ENCODE measurements around the gene ERC2. TPM values are rescaled to one million over a fixed set of nuclear protein-coding genes. Genes with fewer than 3 reads are reported as not detected.

Gene ERC2
- total and polyA plus RNA-seq, 2 of the 8 experiments (the other 6 are each of a cell fraction or from before 2014, with no cell fraction given) = 16.4 to 22.8 TPM

DNA sequence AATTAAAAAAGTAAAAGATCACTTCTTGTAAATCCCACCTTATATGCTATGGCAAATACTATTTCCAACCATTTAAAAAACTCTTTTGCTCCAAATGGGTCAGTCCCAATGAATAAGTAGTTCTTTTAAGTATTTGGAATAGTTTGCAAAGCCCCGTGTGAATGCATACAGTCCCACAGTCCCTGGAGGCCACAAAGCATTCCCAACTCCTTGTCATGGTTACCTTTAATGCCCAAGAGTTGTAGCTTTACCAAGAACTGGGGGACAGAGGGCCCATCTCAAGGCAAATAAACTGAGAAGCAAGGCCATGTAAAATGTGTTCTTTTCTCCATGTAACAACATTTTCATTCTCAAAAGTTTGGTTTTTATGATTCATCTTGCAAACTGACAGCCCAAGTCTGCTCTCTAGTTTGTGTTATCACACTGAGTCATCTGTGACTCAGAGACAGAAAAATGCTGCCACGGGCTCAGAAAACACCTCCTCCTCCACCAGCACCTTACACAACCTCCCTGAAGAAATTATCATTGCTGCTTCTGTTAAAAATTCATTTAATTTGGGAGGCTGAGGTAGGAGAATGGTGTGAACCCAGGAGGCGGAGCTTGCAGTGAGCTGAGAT is 336.2 kb downstream of the ERC2 start (continued):
- TF ChIP-seq, protein P1, sequence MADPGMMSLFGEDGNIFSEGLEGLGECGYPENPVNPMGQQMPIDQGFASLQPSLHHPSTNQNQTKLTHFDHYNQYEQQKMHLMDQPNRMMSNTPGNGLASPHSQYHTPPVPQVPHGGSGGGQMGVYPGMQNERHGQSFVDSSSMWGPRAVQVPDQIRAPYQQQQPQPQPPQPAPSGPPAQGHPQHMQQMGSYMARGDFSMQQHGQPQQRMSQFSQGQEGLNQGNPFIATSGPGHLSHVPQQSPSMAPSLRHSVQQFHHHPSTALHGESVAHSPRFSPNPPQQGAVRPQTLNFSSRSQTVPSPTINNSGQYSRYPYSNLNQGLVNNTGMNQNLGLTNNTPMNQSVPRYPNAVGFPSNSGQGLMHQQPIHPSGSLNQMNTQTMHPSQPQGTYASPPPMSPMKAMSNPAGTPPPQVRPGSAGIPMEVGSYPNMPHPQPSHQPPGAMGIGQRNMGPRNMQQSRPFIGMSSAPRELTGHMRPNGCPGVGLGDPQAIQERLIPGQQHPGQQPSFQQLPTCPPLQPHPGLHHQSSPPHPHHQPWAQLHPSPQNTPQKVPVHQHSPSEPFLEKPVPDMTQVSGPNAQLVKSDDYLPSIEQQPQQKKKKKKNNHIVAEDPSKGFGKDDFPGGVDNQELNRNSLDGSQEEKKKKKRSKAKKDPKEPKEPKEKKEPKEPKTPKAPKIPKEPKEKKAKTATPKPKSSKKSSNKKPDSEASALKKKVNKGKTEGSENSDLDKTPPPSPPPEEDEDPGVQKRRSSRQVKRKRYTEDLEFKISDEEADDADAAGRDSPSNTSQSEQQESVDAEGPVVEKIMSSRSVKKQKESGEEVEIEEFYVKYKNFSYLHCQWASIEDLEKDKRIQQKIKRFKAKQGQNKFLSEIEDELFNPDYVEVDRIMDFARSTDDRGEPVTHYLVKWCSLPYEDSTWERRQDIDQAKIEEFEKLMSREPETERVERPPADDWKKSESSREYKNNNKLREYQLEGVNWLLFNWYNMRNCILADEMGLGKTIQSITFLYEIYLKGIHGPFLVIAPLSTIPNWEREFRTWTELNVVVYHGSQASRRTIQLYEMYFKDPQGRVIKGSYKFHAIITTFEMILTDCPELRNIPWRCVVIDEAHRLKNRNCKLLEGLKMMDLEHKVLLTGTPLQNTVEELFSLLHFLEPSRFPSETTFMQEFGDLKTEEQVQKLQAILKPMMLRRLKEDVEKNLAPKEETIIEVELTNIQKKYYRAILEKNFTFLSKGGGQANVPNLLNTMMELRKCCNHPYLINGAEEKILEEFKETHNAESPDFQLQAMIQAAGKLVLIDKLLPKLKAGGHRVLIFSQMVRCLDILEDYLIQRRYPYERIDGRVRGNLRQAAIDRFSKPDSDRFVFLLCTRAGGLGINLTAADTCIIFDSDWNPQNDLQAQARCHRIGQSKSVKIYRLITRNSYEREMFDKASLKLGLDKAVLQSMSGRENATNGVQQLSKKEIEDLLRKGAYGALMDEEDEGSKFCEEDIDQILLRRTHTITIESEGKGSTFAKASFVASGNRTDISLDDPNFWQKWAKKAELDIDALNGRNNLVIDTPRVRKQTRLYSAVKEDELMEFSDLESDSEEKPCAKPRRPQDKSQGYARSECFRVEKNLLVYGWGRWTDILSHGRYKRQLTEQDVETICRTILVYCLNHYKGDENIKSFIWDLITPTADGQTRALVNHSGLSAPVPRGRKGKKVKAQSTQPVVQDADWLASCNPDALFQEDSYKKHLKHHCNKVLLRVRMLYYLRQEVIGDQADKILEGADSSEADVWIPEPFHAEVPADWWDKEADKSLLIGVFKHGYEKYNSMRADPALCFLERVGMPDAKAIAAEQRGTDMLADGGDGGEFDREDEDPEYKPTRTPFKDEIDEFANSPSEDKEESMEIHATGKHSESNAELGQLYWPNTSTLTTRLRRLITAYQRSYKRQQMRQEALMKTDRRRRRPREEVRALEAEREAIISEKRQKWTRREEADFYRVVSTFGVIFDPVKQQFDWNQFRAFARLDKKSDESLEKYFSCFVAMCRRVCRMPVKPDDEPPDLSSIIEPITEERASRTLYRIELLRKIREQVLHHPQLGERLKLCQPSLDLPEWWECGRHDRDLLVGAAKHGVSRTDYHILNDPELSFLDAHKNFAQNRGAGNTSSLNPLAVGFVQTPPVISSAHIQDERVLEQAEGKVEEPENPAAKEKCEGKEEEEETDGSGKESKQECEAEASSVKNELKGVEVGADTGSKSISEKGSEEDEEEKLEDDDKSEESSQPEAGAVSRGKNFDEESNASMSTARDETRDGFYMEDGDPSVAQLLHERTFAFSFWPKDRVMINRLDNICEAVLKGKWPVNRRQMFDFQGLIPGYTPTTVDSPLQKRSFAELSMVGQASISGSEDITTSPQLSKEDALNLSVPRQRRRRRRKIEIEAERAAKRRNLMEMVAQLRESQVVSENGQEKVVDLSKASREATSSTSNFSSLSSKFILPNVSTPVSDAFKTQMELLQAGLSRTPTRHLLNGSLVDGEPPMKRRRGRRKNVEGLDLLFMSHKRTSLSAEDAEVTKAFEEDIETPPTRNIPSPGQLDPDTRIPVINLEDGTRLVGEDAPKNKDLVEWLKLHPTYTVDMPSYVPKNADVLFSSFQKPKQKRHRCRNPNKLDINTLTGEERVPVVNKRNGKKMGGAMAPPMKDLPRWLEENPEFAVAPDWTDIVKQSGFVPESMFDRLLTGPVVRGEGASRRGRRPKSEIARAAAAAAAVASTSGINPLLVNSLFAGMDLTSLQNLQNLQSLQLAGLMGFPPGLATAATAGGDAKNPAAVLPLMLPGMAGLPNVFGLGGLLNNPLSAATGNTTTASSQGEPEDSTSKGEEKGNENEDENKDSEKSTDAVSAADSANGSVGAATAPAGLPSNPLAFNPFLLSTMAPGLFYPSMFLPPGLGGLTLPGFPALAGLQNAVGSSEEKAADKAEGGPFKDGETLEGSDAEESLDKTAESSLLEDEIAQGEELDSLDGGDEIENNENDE (IDR thresholded peaks at IDR 0.05; ENCODE audit: insufficient replicate concordance, low read length) = no peak
- TF ChIP-seq CHD2 (IDR thresholded peaks at IDR 0.05; ENCODE audit: low read length) (no peak), POLR2A (IDR thresholded peaks at IDR 0.05; ENCODE audit: control extremely low read depth in 1 of 2, low read depth in 2 of 2, low read length in 2 of 2) (no peak), JUN (IDR thresholded peaks at IDR 0.05; ENCODE audit: low read depth, low read length) (no peak), SUZ12 (IDR thresholded peaks at IDR 0.05; ENCODE audit: low read length) (no peak)
- TF ChIP-seq, protein P2, sequence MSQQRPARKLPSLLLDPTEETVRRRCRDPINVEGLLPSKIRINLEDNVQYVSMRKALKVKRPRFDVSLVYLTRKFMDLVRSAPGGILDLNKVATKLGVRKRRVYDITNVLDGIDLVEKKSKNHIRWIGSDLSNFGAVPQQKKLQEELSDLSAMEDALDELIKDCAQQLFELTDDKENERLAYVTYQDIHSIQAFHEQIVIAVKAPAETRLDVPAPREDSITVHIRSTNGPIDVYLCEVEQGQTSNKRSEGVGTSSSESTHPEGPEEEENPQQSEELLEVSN (IDR thresholded peaks at IDR 0.05) = no peak
- TF ChIP-seq, protein P3, sequence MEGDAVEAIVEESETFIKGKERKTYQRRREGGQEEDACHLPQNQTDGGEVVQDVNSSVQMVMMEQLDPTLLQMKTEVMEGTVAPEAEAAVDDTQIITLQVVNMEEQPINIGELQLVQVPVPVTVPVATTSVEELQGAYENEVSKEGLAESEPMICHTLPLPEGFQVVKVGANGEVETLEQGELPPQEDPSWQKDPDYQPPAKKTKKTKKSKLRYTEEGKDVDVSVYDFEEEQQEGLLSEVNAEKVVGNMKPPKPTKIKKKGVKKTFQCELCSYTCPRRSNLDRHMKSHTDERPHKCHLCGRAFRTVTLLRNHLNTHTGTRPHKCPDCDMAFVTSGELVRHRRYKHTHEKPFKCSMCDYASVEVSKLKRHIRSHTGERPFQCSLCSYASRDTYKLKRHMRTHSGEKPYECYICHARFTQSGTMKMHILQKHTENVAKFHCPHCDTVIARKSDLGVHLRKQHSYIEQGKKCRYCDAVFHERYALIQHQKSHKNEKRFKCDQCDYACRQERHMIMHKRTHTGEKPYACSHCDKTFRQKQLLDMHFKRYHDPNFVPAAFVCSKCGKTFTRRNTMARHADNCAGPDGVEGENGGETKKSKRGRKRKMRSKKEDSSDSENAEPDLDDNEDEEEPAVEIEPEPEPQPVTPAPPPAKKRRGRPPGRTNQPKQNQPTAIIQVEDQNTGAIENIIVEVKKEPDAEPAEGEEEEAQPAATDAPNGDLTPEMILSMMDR (IDR thresholded peaks at IDR 0.05; ENCODE audit: control extremely low read depth in 1 of 3, insufficient read depth in 1 of 3, low read depth in 1 of 3, low read length in 3 of 3) = no peak

All from H1 (cell line).